Measurements from ENCODE around the gene DMD. TPM values are rescaled to one million over a fixed set of nuclear protein-coding genes. Genes with fewer than 3 reads are reported as not detected.

DMD gene
- total and polyA plus RNA-seq, 2 of the 8 experiments (the other 6 are each of a cell fraction or from before 2014, with no cell fraction given) = 4.8 to 7.4 TPM

DNA sequence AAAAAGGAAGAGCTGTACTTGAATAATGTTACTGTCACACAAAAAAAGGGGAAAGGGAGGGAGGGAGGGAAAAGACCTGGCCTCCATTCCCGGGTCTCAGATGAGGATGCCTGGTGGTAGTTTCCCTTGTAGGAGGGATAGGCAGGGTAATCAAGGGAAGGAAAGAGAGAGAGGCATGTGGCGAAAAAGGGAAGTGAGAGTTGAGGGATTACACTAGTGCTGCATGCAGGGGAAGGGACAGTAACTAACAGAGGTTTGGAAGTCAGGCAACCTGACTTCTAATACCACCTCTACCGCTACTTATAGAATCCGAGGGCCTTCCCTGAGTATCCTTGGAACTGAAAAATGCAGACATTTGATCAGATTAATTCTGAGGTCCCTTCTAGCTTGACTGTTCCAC is 1317.8 kb downstream of the DMD start:
- no peaks in the 10 kb centered on the region for H3K79me2 ChIP-seq (ENCODE audit: control insufficient read depth in 1 of 2, insufficient read depth in 2 of 2, low read length in 2 of 2)
- H3K79me1 ChIP-seq (ENCODE audit: low read depth, low read length) = no peaks in the 10 kb centered on the region
- no peak overlapping the region for H2BK120ac ChIP-seq (replicated peaks; ENCODE audit: low read depth, low read length)
- no peak overlapping the region for H3K18ac ChIP-seq (ENCODE audit: extremely low read depth, low read length)
- no peaks in the 10 kb centered on the region for H3K4me1 ChIP-seq (replicated peaks in 1 of 4; ENCODE audit: control insufficient read depth in 3 of 4, insufficient read depth in 4 of 4, low read length in 3 of 4)
- H2BK5ac ChIP-seq (ENCODE audit: low read depth, low read length) = no peak overlapping the region
- H3K4me2 ChIP-seq (ENCODE audit: insufficient read depth in 1 of 2, low read depth in 2 of 2, low read length in 2 of 2) = no peak overlapping the region
- CTCF ChIA-PET (ENCODE audit: partially characterized antibody) = no interaction called here
- H3K56ac ChIP-seq (replicated peaks; ENCODE audit: insufficient read length, low read depth, low read length) = no peak overlapping the region
- H3K9me3 ChIP-seq (ENCODE audit: insufficient read depth in 2 of 2, low read depth in 1 of 2, low read length in 1 of 2) = no peaks in the 10 kb centered on the region
- DNase-seq (ENCODE audit: low read depth in 1 of 2, low spot score in 2 of 2) (no peak), FAIRE-seq (no peak)
- 90% methylated on average over 2 of the region's 4 CpGs; no CpG with 5 or more reads in 1 of the 2 experiments for WGBS, 2 experiments (ENCODE audit: extremely low coverage in 1 of 2, insufficient coverage in 1 of 2, insufficient read length in 1 of 2, insufficient replicate concordance in 2 of 2, low coverage in 1 of 2, low lambda C conversion rate in 2 of 2, missing lambda C conversion rate in 1 of 2)
- H2AFZ ChIP-seq (ENCODE audit: low read length) = no peak overlapping the region
- H2BK20ac ChIP-seq (ENCODE audit: low read length) = no peak overlapping the region
- no peak overlapping the region for H3K4me3 ChIP-seq (ENCODE audit: extremely low read depth in 1 of 4, insufficient read depth in 2 of 4, low read depth in 3 of 4, low read length in 4 of 4)
- no peaks in the 10 kb centered on the region for H4K20me1 ChIP-seq (replicated peaks in 1 of 2; ENCODE audit: control insufficient read depth in 1 of 2, insufficient read depth in 2 of 2, low read length in 2 of 2)
- no peak overlapping the region for H4K5ac ChIP-seq (ENCODE audit: insufficient read length, low read depth, low read length)
- no peak overlapping the region for H3K14ac ChIP-seq (ENCODE audit: insufficient read length)
- H3K23ac ChIP-seq (ENCODE audit: insufficient read length) = no peak overlapping the region
- no peak overlapping the region for H2AK5ac ChIP-seq (ENCODE audit: low read depth, low read length)
- no peak overlapping the region for H2BK12ac ChIP-seq (ENCODE audit: low read depth, low read length)
- no peak overlapping the region for H4K91ac ChIP-seq (replicated peaks; ENCODE audit: insufficient read length, low read length)
- H3K36me3 ChIP-seq (ENCODE audit: control insufficient read depth in 2 of 4, insufficient read depth in 4 of 4, low read length in 3 of 4) = no peaks in the 10 kb centered on the region
- no peak for TF ChIP-seq SP4 (IDR thresholded peaks at IDR 0.05; ENCODE audit: low read length)
- no peak for TF ChIP-seq HDAC2 (IDR thresholded peaks at IDR 0.05; ENCODE audit: borderline replicate concordance in 1 of 2, low read depth in 2 of 2, low read length in 2 of 2)
- no peak for TF ChIP-seq NRF1 (IDR thresholded peaks at IDR 0.05; ENCODE audit: low read depth, low read length)
- no peak for TF ChIP-seq NANOG (IDR thresholded peaks at IDR 0.05; ENCODE audit: insufficient read depth, low read depth, low read length, poor library complexity, severe bottlenecking)
- H3K4ac ChIP-seq (replicated peaks; ENCODE audit: insufficient read length, low read depth, low read length) = no peak overlapping the region
- H3K27ac ChIP-seq (ENCODE audit: low read depth, low read length) = no peak overlapping the region
- POLR2A ChIA-PET (ENCODE audit: partially characterized antibody) = no interaction called here
- no peak overlapping the region for H2BK15ac ChIP-seq (ENCODE audit: low read length)
- H3K23me2 ChIP-seq (ENCODE audit: low read depth, low read length) = no peaks in the 10 kb centered on the region
- no peak overlapping the region for H4K8ac ChIP-seq (ENCODE audit: extremely low read depth, insufficient read depth, low read length)
- no peak overlapping the region for H3K9ac ChIP-seq (replicated peaks in 1 of 4; ENCODE audit: extremely low read depth in 1 of 4, low read depth in 3 of 4, low read length in 3 of 4)
- H3K27me3 ChIP-seq (replicated peaks in 1 of 4; ENCODE audit: control insufficient read depth in 3 of 4, extremely low read depth in 1 of 4, insufficient read depth in 3 of 4, low read length in 3 of 4) = no peaks in the 10 kb centered on the region

All from H1 (cell line).